GM18951 (cell line): ENCODE data around the gene GJB6.
"Not testable (repeated sequence)": the region's sequence is repeated elsewhere in the genome, so short reads cannot be mapped to it uniquely, and the experiment has no call there.

Experiments used
- POLR2A ChIP-seq: IDR thresholded peaks from 4 replicates; pipeline ENCODE4 v1.6.1; 2011; ENCODE audit warnings: mild to moderate bottlenecking; ENCODE audit not compliant: insufficient read length, insufficient read depth; ENCODE audit errors: extremely low read depth
- in situ Hi-C: fragments of 300-500 bp; cut with MboI; formaldehyde crosslinking; loops from one replicate; pipeline ENCODE4 v1.12.0; 2022; ENCODE audit warnings: low sequenced_read_pairs, mixed read lengths, inconsistent platforms; ENCODE audit not compliant: unreplicated experiment

Gene GJB6

DNA sequence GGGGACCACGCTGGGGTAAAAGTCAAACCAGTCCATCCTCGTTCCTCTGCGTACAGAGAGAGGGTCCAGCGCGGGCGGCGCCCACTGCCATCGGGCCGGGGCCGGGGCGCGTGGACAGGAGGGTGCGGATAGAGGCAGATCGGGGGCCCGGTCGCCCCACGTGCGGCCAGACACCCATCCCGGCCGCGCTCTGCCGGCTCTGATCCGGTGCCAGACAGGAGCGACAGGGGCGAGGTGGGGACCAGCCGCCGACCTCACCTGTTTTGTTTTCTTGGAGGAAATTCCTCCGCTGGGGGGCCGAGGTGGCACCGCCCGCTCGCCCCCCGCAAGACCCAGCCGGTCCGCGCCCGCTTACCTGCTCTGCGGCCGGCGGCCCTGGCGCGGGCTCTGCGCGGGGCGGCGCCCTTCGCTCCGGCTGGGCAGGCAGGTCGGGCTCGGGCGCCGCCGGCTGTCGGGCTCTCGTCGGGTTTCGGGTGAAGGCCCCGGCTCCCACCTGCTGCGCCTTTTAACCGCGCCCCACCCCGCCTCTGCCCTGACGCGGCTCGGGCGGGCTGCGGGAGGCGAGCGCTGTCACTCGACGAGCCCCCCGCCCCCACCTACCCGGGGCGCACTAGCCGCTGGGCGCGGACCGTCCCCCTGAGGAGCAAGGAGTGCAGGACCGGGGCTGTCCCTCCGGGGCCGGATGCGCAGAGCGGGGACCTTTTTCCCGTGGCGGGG, at the start of gene GJB6:
TSS of gene GJB6 (minus strand) at position 481 of the 717 bp plus-strand sequence. CDS start 8,839 bp downstream, outside the sequence.
- no peak for TF ChIP-seq POLR2A
- in situ Hi-C loops: no loop called here

DNA sequence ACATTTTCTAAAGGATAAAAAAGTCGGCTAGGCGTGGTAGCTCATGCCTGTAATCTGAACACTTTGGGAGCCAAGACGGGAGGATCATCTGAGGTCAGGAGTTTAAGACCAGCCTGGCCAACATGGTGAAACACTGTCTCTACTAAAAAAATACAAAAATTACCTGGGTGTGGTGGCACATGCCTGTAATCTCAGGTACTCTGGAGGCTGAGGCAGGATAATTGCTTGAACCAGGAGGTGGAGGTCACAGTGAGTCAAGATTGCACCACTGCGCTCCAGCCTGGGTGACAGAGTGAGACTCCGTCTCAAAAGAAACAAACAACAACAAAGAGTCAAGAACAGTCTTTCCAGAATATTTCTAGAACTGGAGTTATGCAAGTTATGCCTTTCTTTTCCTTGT, 44.8 kb upstream of the GJB6 start:
- in situ Hi-C loops: not testable (repeated sequence)

DNA sequence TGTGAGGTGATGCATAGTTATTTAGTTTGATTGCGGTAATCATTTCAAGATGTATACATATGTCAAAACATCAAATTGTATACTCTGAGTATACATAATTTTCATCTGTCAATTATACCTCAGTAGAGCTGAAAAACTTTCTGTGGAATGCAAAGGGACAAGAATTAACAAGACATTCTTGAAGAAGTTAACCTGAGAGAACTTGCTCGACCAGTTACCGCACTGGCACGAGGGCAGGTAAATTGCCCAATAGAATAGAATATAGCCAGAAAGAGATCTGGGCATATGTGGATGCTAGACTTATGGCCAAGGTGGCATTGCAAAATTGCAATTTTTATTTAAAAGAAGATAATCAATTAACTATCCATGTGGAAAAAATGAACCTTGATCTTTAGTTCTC, 42.3 kb upstream of the GJB6 start:
- in situ Hi-C loops: no loop called here
- TF ChIP-seq POLR2A: no peak

DNA sequence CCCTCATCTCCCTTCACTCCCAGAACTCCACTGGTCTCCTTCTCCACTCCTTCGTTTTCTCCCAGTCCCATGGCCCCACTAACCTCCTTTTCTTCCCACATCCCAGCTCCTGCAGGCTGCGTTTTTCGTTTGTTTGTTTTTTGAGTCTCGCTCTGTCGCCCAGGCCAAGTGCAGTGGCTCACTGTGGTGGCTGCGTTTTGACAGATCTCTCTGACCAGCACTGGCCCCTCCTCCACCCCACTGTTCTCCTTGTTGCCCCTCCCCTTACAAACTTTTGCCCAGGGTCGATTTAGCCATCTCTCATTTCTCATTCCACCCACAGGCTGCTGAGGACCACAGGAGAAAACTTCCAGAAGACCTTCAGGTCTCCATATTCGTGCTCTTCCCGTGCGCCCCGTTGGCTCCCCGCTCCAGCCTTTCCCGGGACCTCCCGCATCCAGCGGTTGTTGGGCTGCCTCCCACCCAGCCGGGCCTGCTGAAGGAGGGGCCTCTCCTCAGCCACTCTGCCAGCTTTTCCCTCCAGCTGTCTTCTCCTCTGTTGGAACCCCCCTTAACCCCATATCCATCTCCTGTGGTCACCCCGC, 40.6 kb upstream of the GJB6 start:
- TF ChIP-seq POLR2A: no peak
- in situ Hi-C loops: no loop called here

DNA sequence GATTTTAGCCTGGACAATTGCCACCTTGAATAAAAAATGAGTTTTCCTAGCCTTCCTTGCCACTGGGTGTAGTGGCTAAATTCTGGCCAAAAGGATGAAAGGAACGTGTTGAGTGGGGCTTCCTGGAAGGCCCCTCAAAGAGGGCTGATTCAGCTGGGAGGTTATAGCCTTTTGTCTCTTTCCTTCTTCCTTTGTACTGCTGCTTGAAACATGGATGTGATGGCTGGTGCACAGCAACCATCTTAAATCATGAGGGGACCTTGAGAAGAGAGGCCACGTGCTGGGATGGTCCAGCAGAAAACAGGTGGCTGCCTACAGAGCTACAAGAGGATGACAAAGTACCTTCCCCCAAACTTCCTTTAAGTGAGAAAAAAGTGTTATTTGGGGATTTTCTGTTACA, 40.0 kb upstream of the GJB6 start:
- in situ Hi-C loops: no loop called here
- no peak for TF ChIP-seq POLR2A

DNA sequence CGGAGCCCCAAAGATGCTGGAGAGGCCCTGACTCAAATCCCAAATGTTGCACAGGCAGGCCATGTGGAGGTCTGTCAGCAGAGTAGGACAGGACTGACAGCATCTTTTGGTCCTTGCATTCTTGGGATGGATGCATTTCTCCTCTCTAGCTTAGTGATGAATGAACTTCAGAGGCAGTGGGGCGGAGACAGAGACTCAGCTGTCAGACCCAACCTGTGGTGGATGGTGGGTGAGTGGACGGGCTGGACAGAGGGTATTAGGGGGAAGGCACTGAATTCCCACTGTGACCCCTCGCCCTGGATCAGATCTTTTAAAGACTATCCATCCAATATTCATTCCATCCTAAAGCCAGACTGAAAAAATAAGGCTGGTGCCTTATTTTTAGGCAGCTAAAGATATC, 39.3 kb upstream of the GJB6 start:
- in situ Hi-C loops: no loop called here
- TF ChIP-seq POLR2A: no peak

DNA sequence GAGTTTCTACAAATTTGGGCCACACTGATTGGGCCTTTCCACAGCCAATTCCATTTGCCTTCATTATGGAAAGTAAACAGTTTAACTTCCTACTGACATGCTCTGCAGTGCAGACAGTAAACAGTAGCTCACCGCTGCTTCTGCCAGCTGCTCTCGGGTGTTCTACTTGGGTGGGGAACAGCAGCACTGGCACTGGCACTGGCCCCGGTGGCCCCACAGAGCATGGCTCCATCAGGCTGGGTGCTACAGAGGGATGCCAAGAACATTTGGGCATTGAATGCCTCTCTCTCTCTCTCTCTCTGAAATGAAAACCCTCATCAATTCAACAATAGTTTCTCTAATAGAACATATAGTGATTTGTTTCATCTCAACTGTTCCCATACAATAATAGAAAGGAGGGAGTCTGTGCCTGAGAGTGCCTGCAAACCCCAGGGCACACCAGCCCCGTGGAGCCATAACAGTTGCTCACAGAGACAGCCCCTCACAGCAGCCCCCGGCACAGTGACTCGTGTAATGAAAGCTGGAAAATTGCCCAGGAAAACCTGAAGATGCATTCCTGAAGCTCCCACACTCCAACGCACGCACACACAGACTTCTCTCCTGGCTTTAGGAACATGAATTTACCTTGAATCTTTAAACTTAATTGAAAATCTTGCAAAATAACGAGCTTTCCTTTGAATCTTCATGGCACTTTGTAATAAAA, 38.2 kb upstream of the GJB6 start:
- in situ Hi-C loops: no loop called here
- no peak for TF ChIP-seq POLR2A

DNA sequence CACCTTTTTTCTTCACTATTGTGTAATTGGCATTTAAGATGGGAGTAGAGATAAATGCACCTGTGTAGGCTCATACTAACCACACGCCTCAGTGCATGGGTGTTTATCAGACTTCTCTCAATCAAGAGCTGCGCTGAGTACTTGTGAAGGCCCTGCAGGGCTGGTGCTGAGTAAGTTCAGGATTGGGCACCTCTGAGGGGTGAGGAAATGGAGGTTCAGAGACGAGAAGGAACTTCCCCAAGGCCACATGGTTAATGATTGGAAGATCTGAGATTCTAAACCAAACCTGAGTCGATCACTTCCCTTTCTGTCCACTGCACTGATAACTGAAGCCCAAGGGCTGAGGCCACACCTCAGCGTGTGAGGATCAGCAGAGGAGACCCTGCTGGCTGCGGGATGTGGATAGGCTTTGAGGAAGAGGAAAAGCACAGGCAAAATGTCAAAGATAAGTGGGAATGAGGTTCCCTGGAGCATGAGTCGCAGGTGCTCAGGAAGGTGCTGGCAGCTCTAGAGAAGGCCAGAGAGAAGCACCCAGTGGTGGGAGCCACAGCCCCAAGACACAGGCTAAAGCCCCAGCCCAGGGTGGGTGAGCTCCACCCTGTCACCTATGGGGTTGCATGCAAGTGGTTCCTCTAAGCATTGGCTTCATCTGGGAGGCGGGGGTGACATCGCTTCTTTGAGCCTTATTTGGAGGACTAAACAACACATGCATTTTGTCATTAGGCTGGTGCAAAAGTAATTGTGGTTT, 32.3 kb upstream of the GJB6 start:
- no peak for TF ChIP-seq POLR2A
- in situ Hi-C loops: no loop called here

DNA sequence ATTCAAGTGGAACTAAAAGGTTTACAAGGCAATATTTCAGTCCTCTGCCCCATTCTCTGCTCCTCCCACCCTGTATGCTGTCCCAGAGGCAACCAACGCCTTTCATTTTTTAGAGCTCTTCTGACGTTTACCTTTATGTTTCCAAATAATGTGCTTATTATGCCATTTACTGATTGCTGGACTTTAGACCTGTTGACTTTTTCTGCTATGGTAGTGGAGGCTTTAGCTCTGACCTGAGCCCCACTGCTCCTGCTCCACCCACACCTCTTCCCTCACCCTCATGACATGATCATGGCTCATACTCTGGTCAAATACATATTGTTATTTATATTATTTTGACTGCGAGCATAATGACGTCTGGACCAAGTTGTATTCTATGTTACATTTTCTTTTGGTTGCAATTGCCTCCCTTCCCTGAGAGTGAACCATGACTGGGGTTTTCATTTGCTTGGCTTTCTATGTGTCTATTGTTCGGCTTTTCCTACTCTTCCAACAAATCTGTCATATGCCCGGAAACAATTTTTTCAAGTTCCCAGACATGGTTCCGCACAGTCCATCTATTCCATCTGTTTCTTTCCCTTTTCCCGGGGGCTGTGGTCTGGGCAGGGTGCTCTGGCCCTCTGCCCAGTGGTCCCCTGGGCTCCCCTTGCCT, 31.4 kb upstream of the GJB6 start:
- in situ Hi-C loops: no loop called here

DNA sequence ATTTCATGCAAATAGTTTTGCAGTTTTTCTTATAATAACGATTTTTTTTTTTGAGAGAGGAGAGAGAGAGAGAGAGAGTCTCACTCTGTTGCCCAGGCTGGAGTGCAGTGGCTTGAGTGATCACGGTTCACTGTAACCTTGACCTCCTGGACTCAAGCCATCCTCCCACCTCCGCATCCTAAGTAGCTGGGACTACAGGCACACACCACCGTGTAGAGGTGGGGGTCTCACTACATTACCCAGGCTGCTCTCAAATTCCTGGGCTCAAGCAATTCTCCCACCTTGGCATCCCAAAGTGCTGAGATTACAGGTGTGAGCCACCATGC, 26.8 kb upstream of the GJB6 start:
- in situ Hi-C loops: no loop called here
- no peak for TF ChIP-seq POLR2A

More for the DNA sequence above, 31.4 kb upstream of the GJB6 start:
- TF ChIP-seq POLR2A: no peak

DNA sequence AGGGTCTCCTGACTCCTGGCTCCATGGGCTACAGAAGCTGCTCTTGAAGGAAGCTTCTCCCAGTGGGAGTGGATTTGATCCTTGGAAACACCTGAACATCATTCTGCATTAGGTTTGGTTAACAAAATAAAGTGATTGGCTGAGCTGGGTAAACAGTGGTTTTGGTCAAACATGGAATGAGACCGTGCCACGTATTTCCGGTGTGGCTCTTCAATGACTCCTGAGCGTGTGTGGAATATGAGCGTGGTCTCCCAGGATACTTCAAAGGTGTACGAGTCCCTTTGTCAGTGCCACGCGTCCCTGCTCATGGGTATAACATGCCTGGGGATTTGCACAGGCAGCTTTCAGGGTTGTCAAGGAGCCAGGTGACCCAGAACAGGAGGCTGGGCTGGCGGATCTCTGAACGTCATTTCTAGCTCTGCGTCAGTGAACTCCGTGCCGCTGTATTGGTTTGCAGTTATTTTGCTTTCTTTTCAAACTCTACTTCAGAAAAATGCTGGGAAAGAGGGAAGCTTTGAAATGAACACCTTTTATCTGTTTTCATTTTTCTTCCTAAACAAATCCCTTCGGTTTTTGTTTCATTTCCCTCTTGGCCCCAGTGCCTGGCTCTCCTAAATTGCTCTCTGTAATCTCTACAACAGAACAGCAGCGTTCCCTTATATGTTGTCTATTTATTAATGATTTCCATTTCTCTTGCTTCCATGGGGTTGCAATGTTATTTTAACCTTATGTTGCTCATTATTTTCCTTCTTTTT, 26.3 kb upstream of the GJB6 start:
- in situ Hi-C loops: no loop called here

DNA sequence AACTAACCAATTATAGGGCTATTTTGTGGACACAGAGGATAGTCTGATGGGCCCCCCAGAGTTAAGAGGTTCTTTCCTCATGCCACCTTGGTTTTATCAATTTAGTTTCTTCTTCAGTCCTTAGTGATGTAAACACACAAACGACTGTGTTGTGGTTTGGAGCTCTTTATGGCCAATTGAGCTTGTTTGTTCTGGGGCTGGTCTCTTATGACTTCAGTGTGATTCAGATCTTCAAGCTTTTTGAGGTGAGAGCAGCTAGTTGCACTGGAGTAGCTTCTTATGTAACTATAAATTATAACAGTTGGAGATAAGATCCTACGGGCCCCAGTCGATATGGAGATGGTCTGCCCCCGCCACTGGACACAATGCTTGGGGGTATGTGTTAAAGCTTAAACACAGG, 22.0 kb upstream of the GJB6 start:
- in situ Hi-C loops: no loop called here
- TF ChIP-seq POLR2A: no peak

More for the DNA sequence above, 26.3 kb upstream of the GJB6 start:
- TF ChIP-seq POLR2A: no peak
